ENCODE data around the gene YRDC.

Gene YRDC

GRCh38 chr1:37792943-37793686, 14.9 kb downstream of the YRDC start:
- TF ChIP-seq CTCF (IDR thresholded peaks at IDR 0.05): no peak

- TF ChIP-seq CTCF (IDR thresholded peaks at IDR 0.05): no peak
Measured at GRCh38 chr1:37782491-37782890, 25.5 kb downstream of the YRDC start.

- TF ChIP-seq CTCF (IDR thresholded peaks at IDR 0.05): no peak
Measured at GRCh38 chr1:37778654-37779053, 29.4 kb downstream of the YRDC start.

GRCh38 chr1:37776946-37777516, 31.0 kb downstream of the YRDC start:
- TF ChIP-seq CTCF (IDR thresholded peaks at IDR 0.05): no peak

- no peak for TF ChIP-seq CTCF (IDR thresholded peaks at IDR 0.05)
Measured at GRCh38 chr1:37767488-37767887, 40.5 kb downstream of the YRDC start.

GRCh38 chr1:37765916-37766664, 41.9 kb downstream of the YRDC start:
- TF ChIP-seq CTCF (IDR thresholded peaks at IDR 0.05): no peak

GRCh38 chr1:37764888-37765441, 43.0 kb downstream of the YRDC start, which contains the start of gene EPHA10:
TSS of gene EPHA10 (minus strand) at chr1:37765120. CDS start at chr1:37765066, 54 bp downstream.
- no peak for TF ChIP-seq CTCF (IDR thresholded peaks at IDR 0.05)
